H9 (cell line): ENCODE data around the gene INCENP. TPM values are rescaled to one million over a fixed set of nuclear protein-coding genes. Genes with fewer than 3 reads are reported as not detected.
A peak's percentile ranks its signal among the peaks of the same experiment; 100 is the strongest.

ENCODE experiments used
- DNase-seq: peaks from one replicate; pipeline ENCODE4 v3.0.0-alpha.2; 2017
- H2AFZ ChIP-seq: one replicate; pipeline ENCODE4 v1.6.1; 2013; ENCODE audit warnings: mild to moderate bottlenecking, low read length, control low read depth, moderate library complexity
- H2AK5ac ChIP-seq: 2 replicates; pipeline ENCODE4 v1.6.1; 2013; ENCODE audit warnings: low read length, control low read depth, mixed read lengths; ENCODE audit not compliant: insufficient read length
- H2BK120ac ChIP-seq: one replicate; pipeline ENCODE4 v1.6.1; 2013; ENCODE audit warnings: low read depth, mild to moderate bottlenecking, low read length, control low read depth, inconsistent platforms; ENCODE audit not compliant: poor library complexity, severe bottlenecking
- H2BK12ac ChIP-seq: 2 replicates; pipeline ENCODE4 v1.6.1; 2013; ENCODE audit warnings: low read length, control low read depth, mixed read lengths, low read depth; ENCODE audit not compliant: insufficient read length
- H2BK15ac ChIP-seq: 2 replicates; pipeline ENCODE4 v1.6.1; 2013; ENCODE audit warnings: low read depth, low read length, control low read depth
- H2BK20ac ChIP-seq: one replicate; pipeline ENCODE4 v1.6.1; 2013; ENCODE audit warnings: low read depth, mild to moderate bottlenecking, low read length, control low read depth, inconsistent platforms; ENCODE audit not compliant: poor library complexity, severe bottlenecking
- H2BK5ac ChIP-seq: 2 replicates; pipeline ENCODE4 v1.6.1; 2013; ENCODE audit warnings: low read length, control low read depth, mixed read lengths; ENCODE audit not compliant: insufficient read length
- H3K14ac ChIP-seq: 2 replicates; pipeline ENCODE4 v1.6.1; 2013; ENCODE audit warnings: low read length, control low read depth; ENCODE audit not compliant: insufficient read depth
- H3K18ac ChIP-seq: 2 replicates; pipeline ENCODE4 v1.6.1; 2013; ENCODE audit warnings: low read depth, mild to moderate bottlenecking, mixed read lengths, low read length, control low read depth; ENCODE audit not compliant: insufficient read length
- H3K23ac ChIP-seq: 2 replicates; pipeline ENCODE4 v1.6.1; 2013; ENCODE audit warnings: low read length, control low read depth, mixed read lengths, low read depth; ENCODE audit not compliant: insufficient read length
- H3K23me2 ChIP-seq: 2 replicates; pipeline ENCODE4 v1.6.1; 2013; ENCODE audit warnings: low read depth, mild to moderate bottlenecking, mixed read lengths, low read length, control low read depth; ENCODE audit not compliant: insufficient read length, poor library complexity, severe bottlenecking
- H3K27ac ChIP-seq: 2 replicates; pipeline ENCODE4 v1.5.1; 2013; ENCODE audit warnings: low read length, control low read depth, mixed read lengths, low read depth; ENCODE audit not compliant: insufficient read length
- H3K27me3 ChIP-seq: 2 replicates; pipeline ENCODE4 v1.6.1; 2013; ENCODE audit warnings: low read length, control low read depth, inconsistent platforms; ENCODE audit not compliant: insufficient read depth
- H3K4ac ChIP-seq: 2 replicates; pipeline ENCODE4 v1.6.1; 2013; ENCODE audit warnings: low read depth, mild to moderate bottlenecking, control low read depth, inconsistent platforms, low read length, moderate library complexity
- H3K4me1 ChIP-seq: 2 replicates; pipeline ENCODE4 v1.6.1; 2013; ENCODE audit warnings: low read length, control low read depth, inconsistent platforms; ENCODE audit not compliant: insufficient read depth
- H3K4me2 ChIP-seq: 2 replicates; pipeline ENCODE4 v1.6.1; 2013; ENCODE audit warnings: low read length, control low read depth, mixed read lengths; ENCODE audit not compliant: insufficient read length, insufficient read depth
- H3K56ac ChIP-seq: 2 replicates; pipeline ENCODE4 v1.6.1; 2013; ENCODE audit warnings: low read depth, mild to moderate bottlenecking, mixed read lengths, low read length, control low read depth; ENCODE audit not compliant: insufficient read length
- H3K79me1 ChIP-seq: 2 replicates; pipeline ENCODE4 v1.6.1; 2013; ENCODE audit warnings: low read depth, mild to moderate bottlenecking, moderate library complexity, low read length, control low read depth, inconsistent platforms; ENCODE audit not compliant: insufficient read depth, poor library complexity, severe bottlenecking
- H3K79me2 ChIP-seq: 2 replicates; pipeline ENCODE4 v1.6.1; 2013; ENCODE audit warnings: low read length, control low read depth, inconsistent platforms; ENCODE audit not compliant: insufficient read depth
- H3K9ac ChIP-seq: 2 replicates; pipeline ENCODE4 v1.6.1; 2013; ENCODE audit warnings: low read length, control low read depth, mixed read lengths; ENCODE audit not compliant: insufficient read length; ENCODE audit errors: extremely low read depth
- H3K9me3 ChIP-seq: one replicate; pipeline ENCODE4 v1.6.1; 2013; ENCODE audit warnings: low read depth, low read length, inconsistent platforms; ENCODE audit not compliant: control insufficient read depth
- H3T11ph ChIP-seq: one replicate; pipeline ENCODE4 v1.6.1; 2013; ENCODE audit warnings: mild to moderate bottlenecking, low read length, control low read depth, inconsistent platforms
- H4K20me1 ChIP-seq: one replicate; pipeline ENCODE4 v1.6.1; 2013; ENCODE audit not compliant: control insufficient read depth, insufficient read length, insufficient read depth
- H4K5ac ChIP-seq: 2 replicates; pipeline ENCODE4 v1.6.1; 2013; ENCODE audit warnings: low read depth, mild to moderate bottlenecking, mixed read lengths, low read length, control low read depth; ENCODE audit not compliant: insufficient read length
- H4K8ac ChIP-seq: replicated peaks from 2 replicates; pipeline ENCODE4 v1.6.1; 2013; ENCODE audit warnings: low read length, control low read depth, mixed read lengths, low read depth; ENCODE audit not compliant: insufficient read length
- H4K91ac ChIP-seq: 2 replicates; pipeline ENCODE4 v1.6.1; 2013; ENCODE audit warnings: low read depth, mild to moderate bottlenecking, moderate library complexity, mixed read lengths, low read length, control low read depth; ENCODE audit not compliant: insufficient read length
- H3K27ac Mint-ChIP-seq, 3 experiments: 2 replicates in 2 of 3; 3 replicates in 1 of 3; pipeline ENCODE4 v1.8.0; 2020 to 2021; ENCODE audit warnings: mixed read lengths in 3 of 3, mild to moderate bottlenecking in 1 of 3, moderate library complexity in 1 of 3
- H3K27me3 Mint-ChIP-seq: 2 replicates; pipeline ENCODE4 v1.8.0; 2021; ENCODE audit warnings: low read depth, mild to moderate bottlenecking, moderate library complexity, mixed read lengths
- H3K36me3 Mint-ChIP-seq, 3 experiments: 2 replicates in 2 of 3; 3 replicates in 1 of 3; pipeline ENCODE4 v1.8.0; 2020 to 2021; ENCODE audit warnings: low read depth in 3 of 3, mixed read lengths in 3 of 3; ENCODE audit not compliant: insufficient read depth in 1 of 3
- H3K4me1 Mint-ChIP-seq, 2 experiments: 2 replicates each; pipeline ENCODE4 v1.8.0; 2020; ENCODE audit warnings: mixed read lengths in 2 of 2
- H3K4me3 Mint-ChIP-seq, 2 experiments: 2 replicates in 1 of 2; 3 replicates in 1 of 2; pipeline ENCODE4 v1.8.0; 2020 to 2021; ENCODE audit warnings: mild to moderate bottlenecking in 2 of 2, mixed read lengths in 2 of 2, moderate library complexity in 1 of 2
- H3K9me3 Mint-ChIP-seq, 2 experiments: 2 replicates in 1 of 2; 3 replicates in 1 of 2; pipeline ENCODE4 v1.8.0; 2020; ENCODE audit warnings: mild to moderate bottlenecking in 2 of 2, mixed read lengths in 2 of 2, moderate library complexity in 1 of 2
- CTCF ChIP-seq: fragments of 200-600 bp; sonication (generic); conservative IDR thresholded peaks from 3 replicates; pipeline ENCODE4 v1.8.0; 2021; ENCODE audit warnings: antibody characterized with exemption, mild to moderate bottlenecking
- WGBS: extraction: QIAGEN DNeasy Blood & Tissue Kit; methylation state at CpG from one replicate; pipeline ENCODE4 v1.1.7; 2013; ENCODE audit warnings: missing lambda C conversion rate, low lambda C conversion rate, mixed read lengths; ENCODE audit not compliant: insufficient read length; ENCODE audit errors: extremely low coverage; 5-methylcytosine and 5-hydroxymethylcytosine counted together
- total RNA-seq: library from RNA; stranded (reverse); gene quantifications from 2 replicates; pipeline ENCODE4 v1.2.1, GENCODE V29; 2021

Gene INCENP
- total RNA-seq, 1 experiment from 2014 or later = 99.9 TPM

DNA sequence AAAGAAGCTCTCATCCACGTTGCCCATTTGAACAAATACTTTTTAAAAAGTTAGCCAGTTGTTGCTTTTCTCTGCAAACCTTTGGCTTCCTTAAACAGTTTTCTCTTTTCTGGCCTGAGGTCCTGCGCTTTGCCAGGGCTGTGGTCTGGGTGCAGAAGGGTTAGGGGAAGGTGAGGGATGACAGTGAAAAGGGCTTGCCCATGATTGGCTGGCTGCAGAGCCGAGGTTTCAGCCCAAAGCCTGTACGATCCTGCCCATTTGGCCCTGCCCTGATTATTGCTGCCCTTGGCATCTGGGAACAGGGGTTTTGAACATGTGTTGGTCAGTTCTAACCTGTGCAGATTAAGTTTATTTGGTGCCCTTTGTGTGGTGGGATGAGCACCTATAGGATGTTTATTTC lies 1.5 kb downstream of the INCENP start:
- no peak overlapping the region for H4K8ac ChIP-seq
- H2BK15ac ChIP-seq = no peak overlapping the region
- H3K79me2 ChIP-seq = peaks cover 36% of the 10 kb centered on the region; the same call in 1 of the 2 replicates
- H3K4me1 ChIP-seq = peaks cover 2% of the 10 kb centered on the region; the same call in 1 of the 2 replicates
- no peak overlapping the region for H4K5ac ChIP-seq
- Mint-ChIP-seq H3K4me1 (peaks cover 18% of the 10 kb centered on the region in 2 experiments), H3K27ac (peak overlapping the region in 2 of 3 experiments; percentile 70 to 85; a peak in 2 of 7 replicates), H3K36me3 (peaks cover 24 to 37% (median 33%) of the 10 kb centered on the region in 3 experiments), H3K9me3 (no peaks in the 10 kb centered on the region; a peak in 1 of 5 replicates), H3K27me3 (no peaks in the 10 kb centered on the region), H3K4me3 (peak overlapping the region; percentile 97 to 99)
- H3K79me1 ChIP-seq = peaks cover 13% of the 10 kb centered on the region
- WGBS = no CpG with 5 or more reads among the region's 4 CpGs
- no peak overlapping the region for H3K23ac ChIP-seq
- no peak overlapping the region for H3T11ph ChIP-seq
- no peaks in the 10 kb centered on the region for H4K20me1 ChIP-seq
- H3K23me2 ChIP-seq = peaks cover 8% of the 10 kb centered on the region
- no peak overlapping the region for H3K56ac ChIP-seq
- no peak overlapping the region for H2BK12ac ChIP-seq
- H3K27me3 ChIP-seq = no peaks in the 10 kb centered on the region
- H3K18ac ChIP-seq = no peak overlapping the region
- no peak overlapping the region for H2BK120ac ChIP-seq
- H3K4ac ChIP-seq = no peak overlapping the region
- H3K4me2 ChIP-seq = peak overlapping the region; percentile 97
- H3K9ac ChIP-seq = no peak overlapping the region
- no peak overlapping the region for H2AK5ac ChIP-seq
- no peak for TF ChIP-seq CTCF
- no peak overlapping the region for H4K91ac ChIP-seq
- H2BK5ac ChIP-seq = no peak overlapping the region
- no peak overlapping the region for H2AFZ ChIP-seq
- no peak overlapping the region for H3K14ac ChIP-seq
- DNase-seq = no peak
- no peaks in the 10 kb centered on the region for H3K9me3 ChIP-seq
- H2BK20ac ChIP-seq = no peak overlapping the region
- H3K27ac ChIP-seq = no peak overlapping the region
